GM10248 (cell line): ENCODE results near the gene SLC26A5.

Experiments
- CTCF ChIA-PET: fragments of 300-600 bp; sonication (Branson Sonifier 250); formaldehyde crosslinking; extraction: SDS; loops from one replicate; lab custom pipeline; 2021; ENCODE audit warnings: antibody characterized with exemption; lab: Yijun Ruan, JAX
- POLR2A ChIA-PET: fragments of 350-650 bp; sonication (Branson Sonifier 250); formaldehyde crosslinking; extraction: SDS; loops from one replicate; lab custom pipeline; 2020; ENCODE audit warnings: antibody characterized with exemption; lab: Yijun Ruan, JAX
- DNase-seq: peaks from one replicate; pipeline ENCODE4 v3.0.0; 2012; ENCODE audit errors: extremely low spot score
- CTCF ChIP-seq: IDR thresholded peaks from 2 replicates; pipeline ENCODE4 v1.5.1; 2012; ENCODE audit warnings: mild to moderate bottlenecking, low read depth; ENCODE audit errors: extremely low read depth, missing control alignments, control extremely low read depth

The SLC26A5 gene

DNA sequence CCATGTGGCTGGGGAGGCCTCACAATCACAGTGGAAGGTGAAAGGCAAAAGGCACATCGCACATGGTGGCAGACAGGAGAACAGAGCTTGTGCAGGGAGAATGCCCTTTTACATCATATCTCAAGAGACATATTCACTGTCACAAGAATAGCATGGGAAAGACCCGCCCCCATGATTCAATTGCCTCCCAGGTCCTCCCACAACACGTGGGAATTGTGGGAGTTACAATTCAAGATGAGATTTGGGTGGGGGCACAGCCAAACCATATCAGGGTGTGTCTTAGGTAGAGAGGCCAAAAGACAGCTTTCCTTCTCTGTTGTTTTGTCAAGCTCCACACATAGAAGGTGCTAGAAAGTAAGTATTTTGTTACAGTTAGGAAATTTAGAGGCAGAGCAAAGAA, 20.8 kb upstream of the SLC26A5 start:
- ChIA-PET CTCF (no interaction called here), POLR2A (no interaction called here)
- TF ChIP-seq CTCF = no peak
- no peak for DNase-seq

GRCh38 chr7:103462358-103462757, 16.4 kb upstream of the SLC26A5 start:
- TF ChIP-seq CTCF = no peak
- ChIA-PET CTCF (interaction anchor here (1.3 kb wide), 1 partner anchor 15 kb away, joined by 5 read pairs; no protein-coding TSS in a partner anchor), POLR2A (no interaction called here)
- DNase-seq = no peak

GRCh38 chr7:103447073-103447960, 1.3 kb upstream of the SLC26A5 start:
- POLR2A ChIA-PET = no interaction called here
- TF ChIP-seq CTCF = peak; percentile 69
- CTCF ChIA-PET = interaction anchor here (1.0 to 1.4 kb wide), 4 partner anchors 10 to 116 kb away, joined by 3 to 8 read pairs (median 4); no protein-coding TSS in a partner anchor
- DNase-seq = peak; percentile 62

DNA sequence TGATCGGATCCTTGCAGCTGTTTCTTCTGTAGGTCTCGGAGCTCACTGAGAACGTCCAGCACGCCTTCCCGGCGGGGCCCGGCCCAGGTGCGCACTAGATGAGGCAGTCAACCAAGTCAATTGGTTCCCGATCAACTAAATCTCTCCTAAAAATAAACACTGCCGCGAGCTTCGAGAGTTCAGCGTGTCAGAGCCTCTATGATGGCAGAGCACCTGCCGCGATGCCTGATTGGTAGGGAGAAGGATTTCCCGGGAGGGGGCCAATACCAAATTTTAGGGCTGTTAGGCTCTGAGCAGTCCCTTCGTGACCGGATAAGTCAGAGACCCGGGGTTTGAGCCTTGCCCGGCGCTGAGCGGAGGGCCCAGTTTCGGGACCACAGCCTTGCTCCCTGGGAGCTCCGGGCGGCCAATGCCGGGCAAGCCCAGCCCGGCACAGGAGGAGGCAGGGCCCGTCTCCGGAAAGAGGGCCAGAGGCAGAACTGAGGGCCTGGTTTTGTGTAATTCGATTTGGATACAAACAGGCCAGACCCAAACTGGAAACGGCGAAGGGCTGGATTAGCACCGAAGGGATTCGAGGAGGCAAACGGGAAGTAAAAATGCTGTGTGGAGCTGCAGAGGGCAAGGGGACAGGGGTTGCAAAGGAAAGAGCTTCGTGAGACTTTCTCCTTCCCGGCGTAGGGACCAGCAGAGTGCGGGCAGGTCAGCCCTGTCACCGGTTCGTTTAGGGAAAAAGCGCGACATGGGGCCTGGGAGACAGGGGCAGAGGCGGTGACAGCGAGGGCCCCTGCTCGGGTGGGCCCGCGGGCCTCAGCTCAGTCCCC, 569 bp downstream of the SLC26A5 start:
- DNase-seq = peak; percentile 22
- no peak for TF ChIP-seq CTCF
- ChIA-PET CTCF (interaction anchor here (0.7 to 1.2 kb wide), 3 partner anchors 12 to 1474 kb away, joined by 3 read pairs; no protein-coding TSS in a partner anchor), POLR2A (no interaction called here)

GRCh38 chr7:103439661-103440060, 6.3 kb downstream of the SLC26A5 start:
- ChIA-PET POLR2A (no interaction called here), CTCF (interaction anchor here (1.0 kb wide), 2 partner anchors 15 to 34 kb away, joined by 3 read pairs; no protein-coding TSS in a partner anchor)
- DNase-seq = no peak
- TF ChIP-seq CTCF = no peak

DNA sequence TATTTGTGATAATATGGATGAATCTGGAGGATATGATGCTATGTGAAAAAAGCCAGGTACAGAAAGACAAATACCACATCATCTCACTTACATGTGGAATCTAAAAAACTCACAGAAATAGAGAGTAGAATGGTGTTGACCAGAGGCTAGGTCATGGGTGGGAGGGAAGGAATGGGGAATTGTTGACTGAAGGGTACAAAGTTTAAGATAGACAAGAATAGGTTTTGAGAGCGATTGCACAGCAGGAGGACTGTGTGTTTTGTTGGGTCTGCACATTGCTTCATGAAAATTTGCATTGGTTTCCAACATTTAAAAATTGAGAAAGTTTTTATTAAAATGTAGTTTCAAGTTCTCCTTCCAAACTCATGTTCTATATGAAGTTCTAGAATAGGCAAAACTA, 8.4 kb downstream of the SLC26A5 start:
- CTCF ChIA-PET = no interaction called here
- POLR2A ChIA-PET = no interaction called here
- DNase-seq = no peak
- TF ChIP-seq CTCF = no peak
